ENCODE results near the gene KRT6C. TPM values are rescaled to one million over a fixed set of nuclear protein-coding genes. Genes with fewer than 3 reads are reported as not detected.
"Not testable (repeated sequence)": the region's sequence is repeated elsewhere in the genome, so short reads cannot be mapped to it uniquely, and the experiment has no call there.

The KRT6C gene
- total RNA-seq, 3 donors from 2014 or later, result not detected

- Mint-ChIP-seq H3K4me3 (no peak within 1 kb of the TSS), H3K36me3 (ENCODE audit: insufficient read depth) (no peaks in the 10 kb centered on the region), H3K4me1 (ENCODE audit: low read depth) (no peaks in the 10 kb centered on the region), H3K9me3 (no peaks in the 10 kb centered on the region), H3K27me3 (ENCODE audit: low read depth) (peaks cover 36% of the 10 kb centered on the region)
- DNase-seq (no peak), ATAC-seq (no peak)
These were observed 19.6 kb upstream of the KRT6C start, which contains the start of gene KRT6A for GRCh38 chr12:52493172-52493571. Gene KRT6A, minus strand, starts transcription at chr12:52493257. Its CDS starts 69 bp downstream, at chr12:52493188.

- not testable (repeated sequence) for ATAC-seq; H3K36me3 Mint-ChIP-seq (ENCODE audit: insufficient read depth); H3K9me3 Mint-ChIP-seq; H3K4me3 Mint-ChIP-seq; DNase-seq; H3K4me1 Mint-ChIP-seq (ENCODE audit: low read depth)
- H3K27me3 Mint-ChIP-seq (ENCODE audit: low read depth), result peaks cover 33% of the 10 kb centered on the region
These were observed 18.8 kb upstream of the KRT6C start for GRCh38 chr12:52492405-52492804.

- not testable (repeated sequence) for H3K36me3 Mint-ChIP-seq (ENCODE audit: insufficient read depth); DNase-seq; H3K9me3 Mint-ChIP-seq; H3K4me3 Mint-ChIP-seq; ATAC-seq; H3K4me1 Mint-ChIP-seq (ENCODE audit: low read depth)
- H3K27me3 Mint-ChIP-seq (ENCODE audit: low read depth), result peaks cover 36% of the 10 kb centered on the region
These were observed 17.9 kb upstream of the KRT6C start for GRCh38 chr12:52491495-52491894.

- no peaks in the 10 kb centered on the region for H3K4me1 Mint-ChIP-seq (ENCODE audit: low read depth)
- peaks cover 52% of the 10 kb centered on the region for H3K27me3 Mint-ChIP-seq (ENCODE audit: low read depth)
- H3K9me3 Mint-ChIP-seq, result peaks cover 14% of the 10 kb centered on the region
- ATAC-seq (no peak), DNase-seq (no peak)
- H3K36me3 Mint-ChIP-seq (ENCODE audit: insufficient read depth), result no peaks in the 10 kb centered on the region
- H3K4me3 Mint-ChIP-seq, result no peak overlapping the region
These were observed 15.1 kb upstream of the KRT6C start for GRCh38 chr12:52488736-52489135.

GRCh38 chr12:52487744-52488443 lies 14.3 kb upstream of the KRT6C start:
- H3K36me3 Mint-ChIP-seq (ENCODE audit: insufficient read depth); H3K4me3 Mint-ChIP-seq; ATAC-seq; H3K4me1 Mint-ChIP-seq (ENCODE audit: low read depth); DNase-seq: not testable (repeated sequence)
- Mint-ChIP-seq H3K9me3 (peaks cover 14% of the 10 kb centered on the region), H3K27me3 (ENCODE audit: low read depth) (peaks cover 51% of the 10 kb centered on the region)

GRCh38 chr12:52487211-52487610 lies 13.6 kb upstream of the KRT6C start:
- H3K9me3 Mint-ChIP-seq, result peaks cover 14% of the 10 kb centered on the region
- no peaks in the 10 kb centered on the region for H3K36me3 Mint-ChIP-seq (ENCODE audit: insufficient read depth)
- H3K4me1 Mint-ChIP-seq (ENCODE audit: low read depth), result no peaks in the 10 kb centered on the region
- no peak overlapping the region for H3K4me3 Mint-ChIP-seq
- peaks cover 46% of the 10 kb centered on the region for H3K27me3 Mint-ChIP-seq (ENCODE audit: low read depth)
- ATAC-seq (no peak), DNase-seq (no peak)

- DNase-seq, result no peak
- H3K4me1 Mint-ChIP-seq (ENCODE audit: low read depth), result no peaks in the 10 kb centered on the region
- H3K9me3 Mint-ChIP-seq, result peaks cover 14% of the 10 kb centered on the region
- H3K27me3 Mint-ChIP-seq (ENCODE audit: low read depth), result peaks cover 39% of the 10 kb centered on the region
- ATAC-seq, result no peak
- H3K4me3 Mint-ChIP-seq, result no peak overlapping the region
- H3K36me3 Mint-ChIP-seq (ENCODE audit: insufficient read depth), result no peaks in the 10 kb centered on the region
These were observed 12.8 kb upstream of the KRT6C start for GRCh38 chr12:52486166-52487105.

- Mint-ChIP-seq H3K27me3 (ENCODE audit: low read depth) (peaks cover 20% of the 10 kb centered on the region), H3K4me3 (no peak overlapping the region), H3K36me3 (ENCODE audit: insufficient read depth) (no peaks in the 10 kb centered on the region), H3K4me1 (ENCODE audit: low read depth) (no peaks in the 10 kb centered on the region), H3K9me3 (peaks cover 17% of the 10 kb centered on the region)
- DNase-seq (no peak), ATAC-seq (no peak)
These were observed 6.5 kb upstream of the KRT6C start for GRCh38 chr12:52480073-52480472.

GRCh38 chr12:52477651-52478050 lies 4.0 kb upstream of the KRT6C start:
- DNase-seq (no peak), ATAC-seq (no peak)
- Mint-ChIP-seq H3K27me3 (ENCODE audit: low read depth) (peaks cover 3% of the 10 kb centered on the region), H3K36me3 (ENCODE audit: insufficient read depth) (no peaks in the 10 kb centered on the region), H3K9me3 (peaks cover 8% of the 10 kb centered on the region), H3K4me3 (no peak overlapping the region), H3K4me1 (ENCODE audit: low read depth) (no peaks in the 10 kb centered on the region)

- Mint-ChIP-seq H3K9me3 (peaks cover under 1% of the 10 kb centered on the region), H3K4me3 (no peak overlapping the region), H3K27me3 (ENCODE audit: low read depth) (peaks cover 5% of the 10 kb centered on the region), H3K4me1 (ENCODE audit: low read depth) (no peaks in the 10 kb centered on the region), H3K36me3 (ENCODE audit: insufficient read depth) (no peaks in the 10 kb centered on the region)
- ATAC-seq (no peak), DNase-seq (no peak)
These were observed 607 bp upstream of the KRT6C start for GRCh38 chr12:52474212-52474611.

GRCh38 chr12:52469853-52470252 lies 3.8 kb downstream of the KRT6C start:
- ATAC-seq, result no peak

GRCh38 chr12:52464897-52465296 lies 8.7 kb downstream of the KRT6C start:
- Mint-ChIP-seq H3K4me1 (ENCODE audit: low read depth) (no peaks in the 10 kb centered on the region), H3K27me3 (ENCODE audit: low read depth) (peaks cover 16% of the 10 kb centered on the region), H3K36me3 (ENCODE audit: insufficient read depth) (no peaks in the 10 kb centered on the region), H3K4me3 (no peak overlapping the region), H3K9me3 (no peaks in the 10 kb centered on the region)
- ATAC-seq (no peak), DNase-seq (no peak)

More at GRCh38 chr12:52469853-52470252, 3.8 kb downstream of the KRT6C start:
- no peak overlapping the region for H3K4me3 Mint-ChIP-seq
- H3K4me1 Mint-ChIP-seq (ENCODE audit: low read depth), result no peaks in the 10 kb centered on the region
- DNase-seq, result no peak
- peaks cover 12% of the 10 kb centered on the region for H3K27me3 Mint-ChIP-seq (ENCODE audit: low read depth)
- H3K9me3 Mint-ChIP-seq, result no peaks in the 10 kb centered on the region
- no peaks in the 10 kb centered on the region for H3K36me3 Mint-ChIP-seq (ENCODE audit: insufficient read depth)

GRCh38 chr12:52461693-52462092 lies 11.9 kb downstream of the KRT6C start:
- H3K36me3 Mint-ChIP-seq (ENCODE audit: insufficient read depth), result no peaks in the 10 kb centered on the region
- H3K9me3 Mint-ChIP-seq, result no peaks in the 10 kb centered on the region
- no peaks in the 10 kb centered on the region for H3K4me1 Mint-ChIP-seq (ENCODE audit: low read depth)
- no peak for ATAC-seq
- no peak for DNase-seq
- no peak overlapping the region for H3K4me3 Mint-ChIP-seq
- H3K27me3 Mint-ChIP-seq (ENCODE audit: low read depth), result peaks cover 11% of the 10 kb centered on the region

GRCh38 chr12:52458861-52459260 lies 14.7 kb downstream of the KRT6C start:
- no peak for DNase-seq
- ATAC-seq, result no peak
- H3K27me3 Mint-ChIP-seq (ENCODE audit: low read depth), result peaks cover 9% of the 10 kb centered on the region
- H3K9me3 Mint-ChIP-seq, result no peaks in the 10 kb centered on the region
- no peaks in the 10 kb centered on the region for H3K36me3 Mint-ChIP-seq (ENCODE audit: insufficient read depth)
- no peak overlapping the region for H3K4me3 Mint-ChIP-seq
- H3K4me1 Mint-ChIP-seq (ENCODE audit: low read depth), result peaks cover 9% of the 10 kb centered on the region
